Retinal pigment epithelial cell (primary cell): Measurements from ENCODE around the gene HSPBAP1.

Experiments used
- DNase-seq: peaks from one replicate; pipeline ENCODE4 v3.0.0-alpha.2; 2010; ENCODE audit warnings: low read depth
- H3K4me3 ChIP-seq: 2 replicates; pipeline ENCODE4 v1.5.1; 2011; ENCODE audit warnings: mild to moderate bottlenecking, low read length, control low read depth, moderate library complexity
- TF ChIP-seq, protein P1 (sequence below): conservative IDR thresholded peaks from 2 replicates; pipeline ENCODE4 v1.5.1; 2011; ENCODE audit warnings: low read depth, low read length, control low read depth, inconsistent platforms

The HSPBAP1 gene

DNA sequence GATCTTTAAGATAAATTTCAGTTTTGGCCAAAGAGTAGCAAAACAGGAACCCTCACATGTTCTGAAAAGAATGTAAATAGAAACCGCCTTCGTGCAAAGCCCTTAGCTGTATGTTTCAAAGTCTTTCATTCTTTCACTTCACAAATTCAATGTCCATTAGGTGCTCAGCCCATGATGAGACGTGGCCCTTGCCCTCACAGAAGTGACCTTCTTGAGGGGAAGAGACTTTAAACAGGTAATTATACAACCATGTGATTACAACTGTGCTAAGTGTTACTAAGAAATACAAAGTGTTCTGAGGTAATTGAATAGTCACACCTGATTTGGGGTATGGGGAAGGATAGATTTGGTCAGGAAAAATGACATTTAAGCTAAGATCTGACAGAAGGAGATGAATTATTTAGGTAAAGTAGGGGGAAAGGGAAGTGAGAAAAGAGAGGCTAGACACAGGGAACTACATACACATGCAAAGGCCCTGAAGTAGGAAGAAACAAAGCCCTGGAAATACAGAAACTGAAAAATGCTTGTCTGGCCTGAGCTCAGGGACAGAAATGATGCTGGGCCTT, 19.6 kb downstream of the HSPBAP1 start:
- TF ChIP-seq, protein P1, sequence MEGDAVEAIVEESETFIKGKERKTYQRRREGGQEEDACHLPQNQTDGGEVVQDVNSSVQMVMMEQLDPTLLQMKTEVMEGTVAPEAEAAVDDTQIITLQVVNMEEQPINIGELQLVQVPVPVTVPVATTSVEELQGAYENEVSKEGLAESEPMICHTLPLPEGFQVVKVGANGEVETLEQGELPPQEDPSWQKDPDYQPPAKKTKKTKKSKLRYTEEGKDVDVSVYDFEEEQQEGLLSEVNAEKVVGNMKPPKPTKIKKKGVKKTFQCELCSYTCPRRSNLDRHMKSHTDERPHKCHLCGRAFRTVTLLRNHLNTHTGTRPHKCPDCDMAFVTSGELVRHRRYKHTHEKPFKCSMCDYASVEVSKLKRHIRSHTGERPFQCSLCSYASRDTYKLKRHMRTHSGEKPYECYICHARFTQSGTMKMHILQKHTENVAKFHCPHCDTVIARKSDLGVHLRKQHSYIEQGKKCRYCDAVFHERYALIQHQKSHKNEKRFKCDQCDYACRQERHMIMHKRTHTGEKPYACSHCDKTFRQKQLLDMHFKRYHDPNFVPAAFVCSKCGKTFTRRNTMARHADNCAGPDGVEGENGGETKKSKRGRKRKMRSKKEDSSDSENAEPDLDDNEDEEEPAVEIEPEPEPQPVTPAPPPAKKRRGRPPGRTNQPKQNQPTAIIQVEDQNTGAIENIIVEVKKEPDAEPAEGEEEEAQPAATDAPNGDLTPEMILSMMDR: no peak
- no peak overlapping the region for H3K4me3 ChIP-seq
- no peak for DNase-seq

DNA sequence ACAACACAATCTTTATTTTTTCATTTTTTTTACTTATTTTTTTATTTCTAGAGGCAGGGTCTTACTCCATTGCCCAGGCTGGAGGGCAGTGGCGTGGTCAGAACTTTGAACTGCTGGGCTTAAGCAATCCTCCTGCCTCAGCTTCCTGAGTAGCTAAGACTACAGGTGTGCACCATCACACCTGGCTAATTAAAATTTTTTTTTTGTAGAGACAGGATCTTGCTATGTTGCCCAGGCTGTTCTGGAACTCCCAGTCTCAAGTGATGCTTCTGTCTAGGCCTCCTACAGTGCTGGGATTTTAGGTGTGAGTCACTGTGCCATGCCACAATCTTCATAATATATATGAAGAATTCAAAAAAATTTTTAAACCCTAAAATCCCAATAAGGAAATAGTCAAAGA, 20.8 kb downstream of the HSPBAP1 start:
- DNase-seq: no peak
- TF ChIP-seq, protein P1: no peak

DNA sequence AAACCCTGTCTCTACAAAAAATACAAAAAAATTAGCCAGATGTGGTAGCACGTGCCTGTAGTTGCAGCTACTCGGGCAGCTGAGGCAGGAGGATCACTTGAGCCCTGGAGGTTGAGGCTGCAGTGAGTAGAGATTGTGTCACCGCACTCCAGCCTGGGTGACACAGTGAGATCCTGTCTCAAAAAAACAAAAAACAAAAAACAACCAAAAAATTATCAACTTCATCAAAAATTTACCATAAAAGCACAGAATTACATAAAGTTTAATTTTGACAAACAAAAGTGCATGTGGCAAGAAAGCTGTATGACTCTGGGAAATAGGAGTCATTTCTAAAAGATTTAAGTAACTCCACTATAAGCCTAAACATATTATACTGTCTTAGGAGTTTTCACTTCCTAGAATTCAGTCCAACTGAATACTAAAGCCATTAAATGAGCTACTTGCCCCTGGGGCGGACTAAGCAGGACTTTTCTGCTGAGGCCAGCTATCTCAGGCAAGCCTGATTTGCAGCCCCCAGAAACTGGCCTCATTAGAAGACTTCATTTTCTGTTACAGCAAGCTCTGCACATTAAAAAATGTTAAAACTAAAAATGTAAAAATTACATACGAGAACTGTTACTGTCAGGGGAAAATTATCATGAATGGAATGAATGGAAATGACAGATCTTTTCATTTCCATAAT, 23.0 kb downstream of the HSPBAP1 start:
- DNase-seq: no peak
- H3K4me3 ChIP-seq: no peak overlapping the region

More for the DNA sequence above, 20.8 kb downstream of the HSPBAP1 start:
- no peak overlapping the region for H3K4me3 ChIP-seq

DNA sequence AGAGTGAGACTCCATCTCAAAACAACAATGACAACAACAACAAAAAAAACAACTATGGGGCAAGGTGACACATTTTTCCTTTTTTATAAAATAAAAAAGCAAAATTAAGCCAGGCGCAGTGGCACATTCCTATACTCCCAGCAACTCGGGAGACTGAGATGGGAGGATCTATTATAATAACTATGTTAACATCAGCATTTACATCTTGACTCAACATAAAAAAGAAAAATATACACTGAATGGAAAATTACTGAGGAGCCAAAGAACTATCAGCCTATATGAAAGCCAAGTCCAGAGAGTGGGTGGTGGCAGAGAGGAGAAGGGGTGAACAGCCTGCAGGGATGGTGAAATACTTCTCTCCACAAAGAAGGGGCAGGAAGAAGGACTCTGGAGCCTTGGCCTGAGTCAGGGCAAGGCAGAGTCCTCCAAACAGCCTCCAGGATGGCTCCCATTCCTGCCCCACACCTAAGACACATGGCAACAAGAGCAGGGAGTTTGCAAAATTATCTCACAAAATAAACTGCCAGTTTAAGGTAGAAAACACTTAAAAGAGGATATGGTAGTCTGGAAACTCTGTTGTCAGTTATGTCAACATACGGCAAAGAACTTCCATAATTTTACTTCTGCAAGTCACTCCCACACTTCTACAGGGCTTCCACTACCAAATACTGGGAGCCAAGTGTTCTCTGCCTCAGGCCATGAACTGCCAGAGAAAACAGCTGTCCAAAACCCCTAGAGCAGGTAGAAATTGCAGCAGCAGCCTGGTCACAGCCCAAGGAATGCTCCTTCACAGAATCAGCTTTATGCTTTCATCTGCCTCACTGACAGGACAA, 25.9 kb downstream of the HSPBAP1 start:
- no peak for DNase-seq
- no peak overlapping the region for H3K4me3 ChIP-seq
- TF ChIP-seq, protein P1: no peak

More for the DNA sequence above, 23.0 kb downstream of the HSPBAP1 start:
- TF ChIP-seq, protein P1: no peak

DNA sequence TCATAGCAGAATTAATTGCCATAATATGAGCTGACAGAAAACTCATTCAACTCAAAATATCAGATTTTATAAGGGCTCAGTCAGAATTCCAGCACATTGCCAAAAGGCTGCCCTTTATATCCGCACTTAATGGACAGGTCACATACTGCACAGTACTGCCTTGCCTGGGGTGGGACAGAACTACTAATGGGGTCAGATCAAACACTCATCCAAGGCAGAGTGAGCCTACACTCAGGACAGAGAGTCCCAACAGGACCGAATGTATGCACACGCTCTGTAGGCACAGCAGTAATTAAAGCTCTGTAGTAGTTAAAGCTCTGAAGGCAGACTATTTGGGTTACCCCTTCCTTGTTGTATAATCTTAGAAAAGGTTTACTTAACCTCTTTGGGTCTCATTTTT, 27.2 kb downstream of the HSPBAP1 start:
- TF ChIP-seq, protein P1: no peak
- no peak overlapping the region for H3K4me3 ChIP-seq
- DNase-seq: no peak

DNA sequence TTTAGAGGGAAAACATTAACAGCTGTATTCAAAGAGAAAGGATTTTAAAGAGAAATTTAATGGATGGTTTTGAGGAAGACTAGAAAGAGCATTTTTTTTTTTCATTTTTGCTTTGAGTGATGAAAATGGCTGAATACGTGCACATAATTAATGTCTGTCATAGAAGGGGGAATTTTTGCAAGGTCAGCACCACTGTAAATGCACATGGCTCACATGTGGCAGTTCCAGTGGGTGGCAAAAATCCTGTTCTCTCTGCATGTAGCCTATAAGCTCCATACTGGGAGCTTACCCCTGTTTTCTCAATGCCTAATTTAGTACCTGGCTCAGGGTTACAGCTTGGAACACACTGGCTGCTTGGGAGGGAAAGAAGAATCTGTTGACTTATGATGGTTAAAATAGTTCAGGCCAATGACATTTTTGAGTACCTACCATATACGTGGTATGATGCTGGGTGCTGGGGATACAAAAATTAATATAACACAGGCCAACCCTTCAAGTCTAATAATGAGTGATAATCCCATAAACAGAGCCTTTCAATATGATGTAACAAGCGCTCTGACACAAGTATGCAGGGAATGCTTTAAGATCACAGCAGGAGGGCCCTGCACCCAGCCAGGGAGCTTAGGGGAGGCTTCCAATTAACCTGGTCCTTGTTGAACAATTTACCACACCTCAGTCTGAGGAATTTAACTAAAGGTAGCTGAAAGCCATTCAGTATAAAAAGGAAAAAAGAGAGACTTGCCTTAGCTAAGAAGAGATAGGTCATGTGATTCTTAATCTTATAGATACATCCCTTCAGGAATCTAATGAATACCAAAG, 33.0 kb downstream of the HSPBAP1 start:
- H3K4me3 ChIP-seq: no peak overlapping the region
- DNase-seq: peak; percentile 83
- TF ChIP-seq, protein P1: no peak
